ENCODE data around the gene PTPN20. TPM values are rescaled to one million over a fixed set of nuclear protein-coding genes. Genes with fewer than 3 reads are reported as not detected.
A peak's percentile ranks its signal among the peaks of the same experiment; 100 is the strongest.

The PTPN20 gene
- total and polyA plus RNA-seq, 2 of the 8 experiments (the other 6 are each of a cell fraction or from before 2014, with no cell fraction given) = not detected

GRCh38 chr10:47016564-47016963, 105.3 kb downstream of the PTPN20 start:
- Histone ChIP-seq H3K4me1 (replicated peaks in 1 of 4; ENCODE audit: control insufficient read depth in 3 of 4, insufficient read depth in 4 of 4, low read length in 3 of 4) (no peaks in the 10 kb centered on the region), H2BK5ac (ENCODE audit: low read depth, low read length) (no peak overlapping the region), H3K14ac (ENCODE audit: insufficient read length) (no peak overlapping the region), H2BK120ac (replicated peaks; ENCODE audit: low read depth, low read length) (no peak overlapping the region), H3K23ac (ENCODE audit: insufficient read length) (no peak overlapping the region), H2BK15ac (ENCODE audit: low read length) (no peak overlapping the region), H3K9ac (replicated peaks in 1 of 4; ENCODE audit: extremely low read depth in 1 of 4, low read depth in 3 of 4, low read length in 3 of 4) (no peak overlapping the region), H3K9me3 (ENCODE audit: insufficient read depth in 2 of 2, low read depth in 1 of 2, low read length in 1 of 2) (no peaks in the 10 kb centered on the region), H2BK12ac (ENCODE audit: low read depth, low read length) (no peak overlapping the region), H3K56ac (replicated peaks; ENCODE audit: insufficient read length, low read depth, low read length) (no peak overlapping the region), H3K4ac (replicated peaks; ENCODE audit: insufficient read length, low read depth, low read length) (no peak overlapping the region), H3K4me3 (ENCODE audit: extremely low read depth in 1 of 4, insufficient read depth in 2 of 4, low read depth in 3 of 4, low read length in 4 of 4) (no peak overlapping the region), H2AFZ (ENCODE audit: low read length) (0 out of 2 replicates have a peak overlapping the region, but pooled peaks have one; percentile 10), H3K23me2 (ENCODE audit: low read depth, low read length) (no peaks in the 10 kb centered on the region; the same call in 1 of the 2 replicates), H3K27ac (ENCODE audit: low read depth, low read length) (no peak overlapping the region), H3K27me3 (replicated peaks in 1 of 4; ENCODE audit: control insufficient read depth in 3 of 4, extremely low read depth in 1 of 4, insufficient read depth in 3 of 4, low read length in 3 of 4) (no peaks in the 10 kb centered on the region), H3K4me2 (ENCODE audit: insufficient read depth in 1 of 2, low read depth in 2 of 2, low read length in 2 of 2) (no peak overlapping the region), H3K18ac (ENCODE audit: extremely low read depth, low read length) (no peak overlapping the region), H4K20me1 (replicated peaks in 1 of 2; ENCODE audit: control insufficient read depth in 1 of 2, insufficient read depth in 2 of 2, low read length in 2 of 2) (no peaks in the 10 kb centered on the region), H2BK20ac (ENCODE audit: low read length) (no peak overlapping the region), H3K36me3 (ENCODE audit: control insufficient read depth in 2 of 4, insufficient read depth in 4 of 4, low read length in 3 of 4) (no peaks in the 10 kb centered on the region), H4K5ac (ENCODE audit: insufficient read length, low read depth, low read length) (no peak overlapping the region), H2AK5ac (ENCODE audit: low read depth, low read length) (no peak overlapping the region), H4K8ac (ENCODE audit: extremely low read depth, insufficient read depth, low read length) (no peak overlapping the region), H4K91ac (replicated peaks; ENCODE audit: insufficient read length, low read length) (no peak overlapping the region), H3K79me2 (ENCODE audit: control insufficient read depth in 1 of 2, insufficient read depth in 2 of 2, low read length in 2 of 2) (no peaks in the 10 kb centered on the region), H3K79me1 (ENCODE audit: low read depth, low read length) (no peaks in the 10 kb centered on the region)
- WGBS, 2 experiments (ENCODE audit: extremely low coverage in 1 of 2, insufficient coverage in 1 of 2, insufficient read length in 1 of 2, insufficient replicate concordance in 2 of 2, low coverage in 1 of 2, low lambda C conversion rate in 2 of 2, missing lambda C conversion rate in 1 of 2) = 89% methylated on average over 8 of the region's 8 CpGs; no CpG with 5 or more reads in 1 of the 2 experiments
- DNase-seq (ENCODE audit: low read depth in 1 of 2, low spot score in 2 of 2) (no peak), FAIRE-seq (no peak)
- TF ChIP-seq TEAD4 (IDR thresholded peaks at IDR 0.05; ENCODE audit: low read depth, low read length) (no peak), RAD21 (IDR thresholded peaks at IDR 0.05 in 1 of 2, conservative IDR thresholded peaks at IDR 0.05 in 1 of 2; ENCODE audit: low read depth in 2 of 2, low read length in 2 of 2) (no peak), TBP (IDR thresholded peaks at IDR 0.05; ENCODE audit: low read depth, low read length) (no peak), SUZ12 (IDR thresholded peaks at IDR 0.05; ENCODE audit: low read length) (no peak), YY1 (IDR thresholded peaks at IDR 0.05; ENCODE audit: low read depth, low read length) (no peak), GTF2F1 (IDR thresholded peaks at IDR 0.05; ENCODE audit: borderline replicate concordance, low read depth, low read length) (no peak), KDM1A (IDR thresholded peaks at IDR 0.05; ENCODE audit: borderline replicate concordance, low read length) (no peak)
- CTCF ChIA-PET (ENCODE audit: partially characterized antibody) = interaction anchor here (1.1 to 1.7 kb wide), 2 partner anchors 9 to 298 kb away, joined by 4 to 9 read pairs; no protein-coding TSS in a partner anchor
- POLR2A ChIA-PET (ENCODE audit: partially characterized antibody) = no interaction called here
